Ovary (tissue), 3 donors: Measurements from ENCODE around the gene LIPI.
"Not testable (repeated sequence)": the region's sequence is repeated elsewhere in the genome, so short reads cannot be mapped to it uniquely, and the experiment has no call there.

Source experiments
- POLR2A ChIP-seq: fragments of 450-650 bp; IDR thresholded peaks from one replicate; pipeline ENCODE4 v1.6.1; 2017; ENCODE audit warnings: antibody characterized with exemption, mild to moderate bottlenecking, moderate library complexity
- TF ChIP-seq, protein P1 (sequence below), 3 donors: fragments of 450-650 bp in 2 of 3; fragments of 200-600 bp in 1 of 3; IDR thresholded peaks; one replicate each; pipeline versions ENCODE4 v1.5.1 to v1.8.0; 2016 to 2022; ENCODE audit warnings: antibody characterized with exemption in 3 of 3, mild to moderate bottlenecking in 1 of 3
- donor health status: DM: no; HTN: no; CAD: no.

DNA sequence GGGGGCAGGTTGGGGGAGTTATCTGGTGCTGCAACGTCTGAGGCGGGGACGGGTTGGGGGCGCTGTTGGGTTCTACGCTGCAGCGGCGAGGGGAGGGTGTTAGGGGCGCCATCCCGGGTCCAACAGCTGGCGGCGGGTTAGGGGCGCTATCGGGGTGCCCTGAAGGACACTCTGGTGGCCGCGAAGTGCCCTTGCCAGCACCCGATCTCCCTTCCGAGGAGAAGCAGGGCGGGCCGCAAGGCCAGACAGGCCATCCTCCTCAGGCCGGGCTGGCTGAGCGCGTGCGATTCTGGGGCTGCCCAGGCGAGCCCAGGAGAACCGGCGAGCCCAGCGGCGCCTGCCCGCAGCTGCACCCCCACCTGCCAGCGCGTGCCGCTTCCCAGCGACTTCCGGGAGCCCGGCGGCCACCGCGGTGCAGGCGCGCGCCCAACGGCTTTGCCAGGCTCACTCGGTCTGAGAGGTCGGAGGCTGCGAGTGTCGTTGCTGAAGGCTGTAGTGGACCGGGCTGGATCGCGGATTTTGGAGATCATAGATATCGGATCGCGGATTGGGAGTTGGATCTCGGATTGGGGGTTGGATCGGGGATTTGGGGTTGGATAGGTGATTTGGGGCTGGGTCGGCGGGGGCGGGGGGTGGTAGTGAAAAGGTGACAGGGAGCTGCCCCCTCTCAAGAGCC is 147.0 kb downstream of the LIPI start:
- not testable (repeated sequence) for TF ChIP-seq POLR2A
- TF ChIP-seq, protein P1, sequence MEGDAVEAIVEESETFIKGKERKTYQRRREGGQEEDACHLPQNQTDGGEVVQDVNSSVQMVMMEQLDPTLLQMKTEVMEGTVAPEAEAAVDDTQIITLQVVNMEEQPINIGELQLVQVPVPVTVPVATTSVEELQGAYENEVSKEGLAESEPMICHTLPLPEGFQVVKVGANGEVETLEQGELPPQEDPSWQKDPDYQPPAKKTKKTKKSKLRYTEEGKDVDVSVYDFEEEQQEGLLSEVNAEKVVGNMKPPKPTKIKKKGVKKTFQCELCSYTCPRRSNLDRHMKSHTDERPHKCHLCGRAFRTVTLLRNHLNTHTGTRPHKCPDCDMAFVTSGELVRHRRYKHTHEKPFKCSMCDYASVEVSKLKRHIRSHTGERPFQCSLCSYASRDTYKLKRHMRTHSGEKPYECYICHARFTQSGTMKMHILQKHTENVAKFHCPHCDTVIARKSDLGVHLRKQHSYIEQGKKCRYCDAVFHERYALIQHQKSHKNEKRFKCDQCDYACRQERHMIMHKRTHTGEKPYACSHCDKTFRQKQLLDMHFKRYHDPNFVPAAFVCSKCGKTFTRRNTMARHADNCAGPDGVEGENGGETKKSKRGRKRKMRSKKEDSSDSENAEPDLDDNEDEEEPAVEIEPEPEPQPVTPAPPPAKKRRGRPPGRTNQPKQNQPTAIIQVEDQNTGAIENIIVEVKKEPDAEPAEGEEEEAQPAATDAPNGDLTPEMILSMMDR (IDR thresholded peaks at IDR 0.05), result not testable (repeated sequence)
